ENCODE results near the gene PKD2.

The PKD2 gene

GRCh38 chr4:88028946-88029345 lies 21.5 kb downstream of the PKD2 start:
- no peak for DNase-seq

- DNase-seq = no peak
These were observed 22.1 kb downstream of the PKD2 start for GRCh38 chr4:88029556-88029955.

GRCh38 chr4:88030565-88031310 lies 23.3 kb downstream of the PKD2 start:
- DNase-seq = no peak

GRCh38 chr4:88033309-88033708 lies 25.9 kb downstream of the PKD2 start:
- DNase-seq = no peak

GRCh38 chr4:88035292-88035691 lies 27.9 kb downstream of the PKD2 start:
- DNase-seq = no peak

GRCh38 chr4:88037447-88037846 lies 30.0 kb downstream of the PKD2 start:
- DNase-seq = no peak

GRCh38 chr4:88037936-88038335 lies 30.5 kb downstream of the PKD2 start:
- DNase-seq = no peak

GRCh38 chr4:88040707-88041106 lies 33.3 kb downstream of the PKD2 start:
- DNase-seq = no peak

GRCh38 chr4:88041626-88042025 lies 34.2 kb downstream of the PKD2 start:
- DNase-seq = no peak

GRCh38 chr4:88043001-88043400 lies 35.6 kb downstream of the PKD2 start:
- no peak for DNase-seq

GRCh38 chr4:88043586-88044340 lies 36.3 kb downstream of the PKD2 start:
- no peak for DNase-seq

GRCh38 chr4:88045021-88045420 lies 37.6 kb downstream of the PKD2 start:
- DNase-seq = no peak

- no peak for DNase-seq
These were observed 46.8 kb downstream of the PKD2 start for GRCh38 chr4:88054229-88054628.

- no peak for DNase-seq
These were observed 47.5 kb downstream of the PKD2 start for GRCh38 chr4:88054901-88055300.

GRCh38 chr4:88058295-88058694 lies 50.9 kb downstream of the PKD2 start:
- DNase-seq = no peak

GRCh38 chr4:88059766-88060165 lies 52.3 kb downstream of the PKD2 start:
- no peak for DNase-seq

- DNase-seq = no peak
These were observed 53.0 kb downstream of the PKD2 start for GRCh38 chr4:88060431-88060830.

GRCh38 chr4:88062311-88062710 lies 54.9 kb downstream of the PKD2 start:
- DNase-seq = no peak

GRCh38 chr4:88062843-88063242 lies 55.4 kb downstream of the PKD2 start:
- DNase-seq = no peak

GRCh38 chr4:88063634-88064296 lies 56.3 kb downstream of the PKD2 start:
- no peak for DNase-seq

GRCh38 chr4:88064410-88064809 lies 57.0 kb downstream of the PKD2 start:
- DNase-seq = no peak

- no peak for DNase-seq
These were observed 62.6 kb downstream of the PKD2 start for GRCh38 chr4:88070031-88070430.

- DNase-seq = no peak
These were observed 67.9 kb downstream of the PKD2 start for GRCh38 chr4:88075336-88075735.

- DNase-seq = no peak
These were observed 70.6 kb downstream of the PKD2 start for GRCh38 chr4:88077911-88078524.
